Keratinocyte (primary cell): ENCODE results near the gene FGD4. TPM values are rescaled to one million over a fixed set of nuclear protein-coding genes. Genes with fewer than 3 reads are reported as not detected.

Experiments used
- DNase-seq: peaks from one replicate; pipeline ENCODE4 v3.0.0-alpha.2; 2011; ENCODE audit warnings: low read depth, missing footprints, low spot score
- FAIRE-seq: peaks from 2 replicates; lab custom pipeline; 2011; peaks lifted over from hg19 to GRCh38; lab: Jason Lieb, UNC
- H2AFZ ChIP-seq: 2 replicates; pipeline ENCODE4 v1.6.0; 2012; ENCODE audit warnings: low read length, control low read depth, inconsistent platforms; ENCODE audit not compliant: control insufficient read depth
- H3K27ac ChIP-seq: 2 replicates; pipeline ENCODE4 v1.5.1; 2011; ENCODE audit warnings: low read length; ENCODE audit not compliant: control insufficient read depth, insufficient read depth
- H3K27me3 ChIP-seq: 3 replicates; pipeline ENCODE4 v1.6.0; 2011; ENCODE audit warnings: low read length; ENCODE audit not compliant: control insufficient read depth, insufficient read depth; ENCODE audit errors: extremely low read depth
- H3K36me3 ChIP-seq, 2 experiments: 2 replicates in 1 of 2; 3 replicates in 1 of 2; pipeline ENCODE4 v1.5.1; 2011; ENCODE audit warnings: low read length in 2 of 2, mild to moderate bottlenecking in 1 of 2; ENCODE audit not compliant: control insufficient read depth in 2 of 2, insufficient read depth in 2 of 2; ENCODE audit errors: extremely low read depth in 1 of 2
- H3K4me1 ChIP-seq: 3 replicates; pipeline ENCODE4 v1.5.1; 2011; ENCODE audit warnings: low read length; ENCODE audit not compliant: control insufficient read depth, insufficient read depth; ENCODE audit errors: extremely low read depth
- H3K4me2 ChIP-seq: 3 replicates; pipeline ENCODE4 v1.6.0; 2011; ENCODE audit warnings: low read depth, low read length; ENCODE audit not compliant: control insufficient read depth, insufficient read depth; ENCODE audit errors: extremely low read depth
- H3K4me3 ChIP-seq, 3 experiments: fragments of 200-600 bp in 1 of 3; sonication (generic) in 1 of 3; 2 replicates in 2 of 3; 3 replicates in 1 of 3; pipeline ENCODE4 v1.5.1; 2011 to 2016; ENCODE audit warnings: low read length in 3 of 3, mild to moderate bottlenecking in 3 of 3, control low read depth in 2 of 3, inconsistent platforms in 1 of 3, low read depth in 1 of 3, mixed read lengths in 1 of 3, mixed run types in 1 of 3, moderate library complexity in 1 of 3; ENCODE audit not compliant: control insufficient read depth in 2 of 3, insufficient read depth in 2 of 3; ENCODE audit errors: extremely low read depth in 1 of 3
- H3K79me2 ChIP-seq: 2 replicates; pipeline ENCODE4 v1.6.0; 2012; ENCODE audit warnings: low read length; ENCODE audit not compliant: control insufficient read depth, insufficient read depth
- H3K9ac ChIP-seq: 3 replicates; pipeline ENCODE4 v1.6.0; 2011; ENCODE audit warnings: low read length; ENCODE audit not compliant: control insufficient read depth, insufficient read depth; ENCODE audit errors: extremely low read depth
- H3K9me1 ChIP-seq: 3 replicates; pipeline ENCODE4 v1.6.0; 2011; ENCODE audit warnings: low read length; ENCODE audit not compliant: control insufficient read depth, insufficient read depth; ENCODE audit errors: extremely low read depth
- H3K9me3 ChIP-seq: 2 replicates; pipeline ENCODE4 v1.5.1; 2012; ENCODE audit warnings: low read depth, low read length; ENCODE audit not compliant: control insufficient read depth
- H4K20me1 ChIP-seq: 3 replicates; pipeline ENCODE4 v1.6.0; 2011; ENCODE audit warnings: low read length; ENCODE audit not compliant: control insufficient read depth, insufficient read depth; ENCODE audit errors: extremely low read depth
- CTCF ChIP-seq, 3 experiments: IDR thresholded peaks in 1 of 3; conservative IDR thresholded peaks in 1 of 3; optimal IDR thresholded peaks in 1 of 3; 2 replicates in 2 of 3; 3 replicates in 1 of 3; pipeline versions ENCODE3 to v1.5.1; 2011; ENCODE audit warnings: low read length in 3 of 3, mild to moderate bottlenecking in 3 of 3, moderate library complexity in 2 of 3, control low read depth in 1 of 3, inconsistent platforms in 1 of 3; ENCODE audit not compliant: insufficient read depth in 2 of 3; ENCODE audit errors: extremely low read depth in 1 of 3
- EZH2 ChIP-seq: IDR thresholded peaks from one replicate; pipeline ENCODE4 v1.6.1; 2012; ENCODE audit warnings: inconsistent platforms, mild to moderate bottlenecking, low read length, moderate library complexity
- dilution Hi-C: fragments of 300-500 bp; cut with MboI; formaldehyde crosslinking; loops from one replicate; pipeline ENCODE4 v1.7.0; 2020; ENCODE audit warnings: low sequenced_read_pairs; ENCODE audit not compliant: extremely low pct_ligation_motif_present
- polyA plus RNA-seq, 5 experiments: library from polyadenylated mRNA; depleted of rRNA in 3 of 5; stranded (reverse) in 3 of 5; stranded (forward) in 1 of 5; unstranded in 1 of 5; fragments of >200 nt; gene quantifications; 1 replicate in 1 of 5; 2 replicates in 3 of 5; 3 replicates in 1 of 5; pipeline versions ENCODE4 v1.2.1 to v1.2.3, GENCODE V29; 2011 to 2012; ENCODE audit warnings: missing spikeins in 2 of 5, low read depth in 1 of 5, low replicate concordance in 1 of 5

The FGD4 gene
- polyA plus RNA-seq, 1 donor (not counting 4 experiments of a cell fraction or from before 2014, with no cell fraction given), result 10.5 TPM

GRCh38 chr12:32379213-32379612 is 20.1 kb upstream of the FGD4 start:
- Histone ChIP-seq H3K36me3 (no peaks in the 10 kb centered on the region), H3K27ac (no peak overlapping the region), H3K4me2 (no peak overlapping the region), H4K20me1 (no peaks in the 10 kb centered on the region), H3K9ac (no peak overlapping the region), H2AFZ (no peak overlapping the region), H3K9me3 (no peaks in the 10 kb centered on the region), H3K4me3 (no peak overlapping the region), H3K9me1 (no peaks in the 10 kb centered on the region), H3K27me3 (no peaks in the 10 kb centered on the region), H3K79me2 (no peaks in the 10 kb centered on the region), H3K4me1 (no peaks in the 10 kb centered on the region)
- dilution Hi-C loops, result no loop called here
- no peak for FAIRE-seq
- TF ChIP-seq EZH2 (no peak), CTCF (optimal IDR thresholded peaks at IDR 0.05 in 1 of 3, IDR thresholded peaks at IDR 0.05 in 1 of 3, conservative IDR thresholded peaks at IDR 0.05 in 1 of 3; ENCODE audit: extremely low read depth in 1 of 3, insufficient read depth in 2 of 3, low read length in 3 of 3) (no peak)
- DNase-seq, result no peak

- Histone ChIP-seq H3K4me3 (no peak overlapping the region), H2AFZ (no peak overlapping the region), H3K79me2 (no peaks in the 10 kb centered on the region), H3K9me3 (no peaks in the 10 kb centered on the region), H3K36me3 (no peaks in the 10 kb centered on the region), H3K27ac (no peak overlapping the region), H3K4me2 (no peak overlapping the region), H3K27me3 (no peaks in the 10 kb centered on the region), H3K9ac (no peak overlapping the region), H4K20me1 (no peaks in the 10 kb centered on the region), H3K4me1 (no peaks in the 10 kb centered on the region), H3K9me1 (no peaks in the 10 kb centered on the region)
- DNase-seq (no peak), FAIRE-seq (peak; percentile 46)
- TF ChIP-seq CTCF (optimal IDR thresholded peaks at IDR 0.05 in 1 of 3, IDR thresholded peaks at IDR 0.05 in 1 of 3, conservative IDR thresholded peaks at IDR 0.05 in 1 of 3; ENCODE audit: extremely low read depth in 1 of 3, insufficient read depth in 2 of 3, low read length in 3 of 3), result no peak
- no peak for TF ChIP-seq EZH2
- dilution Hi-C loops, result no loop called here
Measured at GRCh38 chr12:32379667-32380066, 19.7 kb upstream of the FGD4 start.
